Fibroblast of lung (primary cell): Measurements from ENCODE around the gene NUP205. TPM values are rescaled to one million over a fixed set of nuclear protein-coding genes. Genes with fewer than 3 reads are reported as not detected.

Experiments
- DNase-seq, 2 donors: peaks; one replicate each; pipeline versions ENCODE4 v3.0.0 to v3.0.0-alpha.2; 2010; ENCODE audit warnings: low read depth in 2 of 2
- H2AFZ ChIP-seq: 2 replicates; pipeline ENCODE4 v1.5.1; 2012; ENCODE audit warnings: low read length, control low read depth, inconsistent platforms
- H3K27ac ChIP-seq: 2 replicates; pipeline ENCODE4 v1.5.1; 2011; ENCODE audit warnings: low read length, control low read depth; ENCODE audit not compliant: insufficient read depth
- H3K27me3 ChIP-seq: 2 replicates; pipeline ENCODE4 v1.5.1; 2011; ENCODE audit warnings: mild to moderate bottlenecking, low read length; ENCODE audit not compliant: control insufficient read depth, insufficient read depth
- H3K36me3 ChIP-seq: 2 replicates; pipeline ENCODE4 v1.5.1; 2011; ENCODE audit warnings: low read length; ENCODE audit not compliant: control insufficient read depth, insufficient read depth
- H3K4me1 ChIP-seq: 2 replicates; pipeline ENCODE4 v1.5.1; 2011; ENCODE audit warnings: low read length; ENCODE audit not compliant: control insufficient read depth, insufficient read depth; ENCODE audit errors: extremely low read depth
- H3K4me2 ChIP-seq: 2 replicates; pipeline ENCODE4 v1.5.1; 2011; ENCODE audit warnings: low read length, control low read depth; ENCODE audit not compliant: insufficient read depth; ENCODE audit errors: extremely low read depth
- H3K4me3 ChIP-seq, 4 experiments: fragments of 200-600 bp in 1 of 4; sonication (generic) in 1 of 4; replicated peaks in 1 of 4; 2 replicates each; pipeline ENCODE4 v1.5.1; 2011 to 2016; ENCODE audit warnings: low read length in 4 of 4, low read depth in 3 of 4, mild to moderate bottlenecking in 3 of 4, control low read depth in 2 of 4, inconsistent platforms in 1 of 4, mixed read lengths in 1 of 4; ENCODE audit not compliant: insufficient read depth in 1 of 4; ENCODE audit errors: control extremely low read depth in 1 of 4
- H3K79me2 ChIP-seq: 2 replicates; pipeline ENCODE4 v1.5.1; 2012; ENCODE audit warnings: mild to moderate bottlenecking, low read length, inconsistent platforms; ENCODE audit not compliant: control insufficient read depth, insufficient read depth
- H3K9ac ChIP-seq: 2 replicates; pipeline ENCODE4 v1.5.1; 2011; ENCODE audit warnings: mild to moderate bottlenecking, low read length, control low read depth; ENCODE audit not compliant: insufficient read depth
- H3K9me3 ChIP-seq: 2 replicates; pipeline ENCODE4 v1.5.1; 2012; ENCODE audit warnings: low read depth, low read length; ENCODE audit not compliant: control insufficient read depth, insufficient read depth
- H4K20me1 ChIP-seq: 2 replicates; pipeline ENCODE4 v1.5.1; 2011; ENCODE audit warnings: low read length; ENCODE audit not compliant: control insufficient read depth, insufficient read depth; ENCODE audit errors: extremely low read depth
- CTCF ChIP-seq, 2 donors: IDR thresholded peaks in 1 of 2; conservative IDR thresholded peaks in 1 of 2; 1 replicate in 1 of 2; 2 replicates in 1 of 2; pipeline ENCODE4 v1.5.1; 2011 to 2012; ENCODE audit warnings: low read length in 2 of 2, control low read depth in 1 of 2, inconsistent platforms in 1 of 2, low read depth in 1 of 2, mild to moderate bottlenecking in 1 of 2
- EZH2 ChIP-seq: IDR thresholded peaks from 2 replicates; pipeline ENCODE4 v1.5.1; 2012; ENCODE audit warnings: low read length, control low read depth, mild to moderate bottlenecking; ENCODE audit errors: missing control alignments
- polyA plus RNA-seq, 2 donors: library from polyadenylated mRNA; depleted of rRNA in 1 of 2; stranded (reverse) in 1 of 2; unstranded in 1 of 2; fragments of >200 nt; gene quantifications; 2 replicates each; pipeline ENCODE4 v1.2.1, GENCODE V29; 2011 to 2012; ENCODE audit warnings: missing spikeins in 1 of 2
- total RNA-seq: library from RNA; depleted of rRNA; stranded (reverse); fragments of >200 nt; gene quantifications from 2 replicates; pipeline ENCODE4 v1.2.1, GENCODE V29; 2014

NUP205 gene
- total and polyA plus RNA-seq, 2 donors (not counting 1 experiment from before 2014, with no cell fraction given), result 28.1 to 36.7 TPM

DNA sequence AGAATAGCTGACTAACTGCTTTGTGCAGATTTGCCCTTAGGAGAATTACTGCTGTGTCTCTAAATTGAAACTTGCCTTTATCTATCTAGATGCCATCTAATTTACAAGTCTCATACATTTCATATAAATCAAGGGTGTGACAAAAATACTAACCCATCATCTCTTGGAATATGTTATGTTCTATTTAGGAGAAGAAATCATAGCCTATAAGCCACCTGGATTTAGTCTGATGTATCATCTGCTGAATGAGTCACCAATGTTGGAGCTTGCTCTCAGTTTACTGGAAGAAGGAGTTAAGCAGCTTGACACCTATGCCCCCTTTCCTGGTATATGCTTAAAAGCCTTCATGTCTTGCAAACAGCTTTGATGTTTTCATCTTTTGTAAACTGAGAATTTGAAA is 43.5 kb downstream of the NUP205 start:
- TF ChIP-seq CTCF (conservative IDR thresholded peaks at IDR 0.05 in 1 of 2, IDR thresholded peaks at IDR 0.05 in 1 of 2; ENCODE audit: low read depth in 1 of 2, low read length in 2 of 2) (no peak), EZH2 (no peak)
- H3K9ac ChIP-seq, result no peak overlapping the region
- no peaks in the 10 kb centered on the region for H3K9me3 ChIP-seq
- no peaks in the 10 kb centered on the region for H3K4me1 ChIP-seq
- H3K27ac ChIP-seq, result no peak overlapping the region
- H3K79me2 ChIP-seq, result no peaks in the 10 kb centered on the region
- no peaks in the 10 kb centered on the region for H3K27me3 ChIP-seq
- no peak overlapping the region for H3K4me3 ChIP-seq
- no peak overlapping the region for H3K4me2 ChIP-seq
- H4K20me1 ChIP-seq, result no peaks in the 10 kb centered on the region
- DNase-seq, result peak; percentile 20 to 65
- no peak overlapping the region for H2AFZ ChIP-seq
- H3K36me3 ChIP-seq, result peaks cover 4% of the 10 kb centered on the region

GRCh38 chr7:135602304-135602703 is 44.6 kb downstream of the NUP205 start:
- Histone ChIP-seq H4K20me1 (no peaks in the 10 kb centered on the region), H3K4me2 (no peak overlapping the region), H3K79me2 (no peaks in the 10 kb centered on the region), H3K9ac (no peak overlapping the region), H3K27ac (no peak overlapping the region), H3K4me3 (no peak overlapping the region), H3K36me3 (peaks cover 6% of the 10 kb centered on the region), H3K9me3 (no peaks in the 10 kb centered on the region), H2AFZ (no peak overlapping the region), H3K27me3 (no peaks in the 10 kb centered on the region), H3K4me1 (no peaks in the 10 kb centered on the region)
- peak in 1 of 2 donors; percentile 4 for DNase-seq
- TF ChIP-seq EZH2 (no peak), CTCF (conservative IDR thresholded peaks at IDR 0.05 in 1 of 2, IDR thresholded peaks at IDR 0.05 in 1 of 2; ENCODE audit: low read depth in 1 of 2, low read length in 2 of 2) (no peak)

GRCh38 chr7:135616136-135616535 is 58.4 kb downstream of the NUP205 start:
- Histone ChIP-seq H3K9ac (no peak overlapping the region), H3K36me3 (peaks cover 5% of the 10 kb centered on the region), H4K20me1 (no peaks in the 10 kb centered on the region), H3K79me2 (no peaks in the 10 kb centered on the region), H3K4me2 (no peak overlapping the region), H3K4me3 (no peak overlapping the region), H2AFZ (no peak overlapping the region), H3K9me3 (no peaks in the 10 kb centered on the region), H3K27me3 (no peaks in the 10 kb centered on the region), H3K27ac (peak overlapping the region; percentile 42), H3K4me1 (peaks cover 2% of the 10 kb centered on the region)
- TF ChIP-seq EZH2 (no peak), CTCF (conservative IDR thresholded peaks at IDR 0.05 in 1 of 2, IDR thresholded peaks at IDR 0.05 in 1 of 2; ENCODE audit: low read depth in 1 of 2, low read length in 2 of 2) (no peak)
- no peak for DNase-seq
